Measurements from ENCODE around the gene MAMSTR.

GRCh38 chr19:48686088-48686487, 33.4 kb downstream of the MAMSTR start:
- TF ChIP-seq ZNF76 (tag by site-specific recombination; IDR thresholded peaks at IDR 0.05; ENCODE audit: borderline replicate concordance, low read depth): no peak
- no peak for TF ChIP-seq ZNF366 (tag by site-specific recombination; conservative IDR thresholded peaks at IDR 0.05)
- no peak for TF ChIP-seq ZNF140 (tag by site-specific recombination; IDR thresholded peaks at IDR 0.05)
- no peak for TF ChIP-seq ZBTB1 (tag by site-specific recombination; IDR thresholded peaks at IDR 0.05)
- no peak for TF ChIP-seq ZNF521 (tag by site-specific recombination; IDR thresholded peaks at IDR 0.05)
- no peak for TF ChIP-seq ZNF580 (tag by site-specific recombination; IDR thresholded peaks at IDR 0.05)
- no peak for TF ChIP-seq ZNF146 (tag by site-specific recombination; IDR thresholded peaks at IDR 0.05)
